GM18507 (cell line): ENCODE data around the gene MS4A15.

Experiments
- DNase-seq: peaks from one replicate; pipeline ENCODE4 v3.0.0; 2011; ENCODE audit warnings: low read depth; ENCODE audit not compliant: insufficient read length; ENCODE audit errors: extremely low spot score
- FAIRE-seq: peaks from 2 replicates; lab custom pipeline; 2011; peaks lifted over from hg19 to GRCh38; lab: Jason Lieb, UNC

Gene MS4A15

DNA sequence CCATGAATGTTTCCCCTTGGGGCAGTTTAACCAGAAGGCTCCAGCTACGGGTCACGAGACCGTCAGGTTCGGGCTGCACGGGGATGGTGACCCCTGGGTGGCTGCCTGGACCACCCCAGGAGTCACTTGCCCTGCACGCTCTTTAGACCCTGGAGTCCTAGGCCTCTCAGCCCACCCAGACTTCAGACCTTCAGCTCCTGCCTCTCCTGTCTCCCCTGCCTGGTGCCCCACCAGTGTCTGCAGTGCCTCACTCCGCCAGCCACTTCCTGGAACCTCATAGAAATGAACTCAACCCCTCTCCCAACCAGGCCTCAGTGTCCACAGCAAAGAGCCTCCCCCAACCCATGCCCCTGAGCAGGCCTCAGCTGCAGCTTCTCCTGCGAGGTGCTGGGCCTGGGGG lies 16.0 kb downstream of the MS4A15 start:
- FAIRE-seq (no peak), DNase-seq (no peak)

- FAIRE-seq = no peak
- DNase-seq = no peak
Measured at GRCh38 chr11:60774726-60775125, 18.1 kb downstream of the MS4A15 start.

DNA sequence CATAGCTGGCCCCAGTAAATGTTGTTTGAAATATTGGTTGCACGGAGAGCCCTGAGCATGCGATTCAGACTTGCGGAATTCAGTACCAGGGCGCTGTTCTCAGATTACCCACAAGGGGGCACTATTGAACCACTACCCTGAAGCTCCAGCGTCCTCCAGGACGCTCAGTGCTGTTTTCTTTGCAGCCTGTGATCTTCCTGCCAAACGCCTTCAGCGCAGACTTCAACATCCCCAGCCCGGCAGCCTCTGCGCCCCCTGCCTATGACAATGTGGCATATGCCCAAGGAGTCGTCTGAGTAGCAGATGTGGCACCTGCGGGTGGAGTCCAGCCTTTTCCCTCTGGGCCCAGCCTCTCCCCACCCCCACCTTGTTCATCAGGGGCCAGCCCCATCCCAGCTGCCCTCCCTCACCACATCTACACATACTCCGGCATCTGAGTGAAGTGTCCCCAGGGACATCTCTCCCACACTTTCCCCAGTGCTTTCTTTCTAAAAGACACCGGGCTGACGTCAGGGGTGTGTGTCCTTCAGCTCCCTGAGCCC lies 18.8 kb downstream of the MS4A15 start:
- DNase-seq (peak; percentile 61), FAIRE-seq (peak; percentile 95)

GRCh38 chr11:60776167-60776566 lies 19.5 kb downstream of the MS4A15 start:
- DNase-seq = no peak
- FAIRE-seq = no peak

- DNase-seq (no peak), FAIRE-seq (no peak)
Measured at GRCh38 chr11:60777106-60777505, 20.4 kb downstream of the MS4A15 start.

GRCh38 chr11:60777572-60777971 lies 20.9 kb downstream of the MS4A15 start:
- no peak for FAIRE-seq
- DNase-seq = no peak

GRCh38 chr11:60780065-60780464 lies 23.4 kb downstream of the MS4A15 start:
- DNase-seq = no peak
- no peak for FAIRE-seq

GRCh38 chr11:60780774-60781173 lies 24.1 kb downstream of the MS4A15 start:
- no peak for FAIRE-seq

GRCh38 chr11:60781286-60781980 lies 24.8 kb downstream of the MS4A15 start:
- DNase-seq (no peak), FAIRE-seq (peak; percentile 18)

More at GRCh38 chr11:60780774-60781173, 24.1 kb downstream of the MS4A15 start:
- DNase-seq = no peak

- FAIRE-seq (no peak), DNase-seq (no peak)
Measured at GRCh38 chr11:60781981-60782316, 25.3 kb downstream of the MS4A15 start.

- FAIRE-seq = no peak
- no peak for DNase-seq
Measured at GRCh38 chr11:60782393-60783140, 25.9 kb downstream of the MS4A15 start.

GRCh38 chr11:60783141-60783484 lies 26.4 kb downstream of the MS4A15 start:
- no peak for FAIRE-seq
- DNase-seq = no peak

GRCh38 chr11:60783911-60784310 lies 27.2 kb downstream of the MS4A15 start:
- no peak for FAIRE-seq
- DNase-seq = no peak

DNA sequence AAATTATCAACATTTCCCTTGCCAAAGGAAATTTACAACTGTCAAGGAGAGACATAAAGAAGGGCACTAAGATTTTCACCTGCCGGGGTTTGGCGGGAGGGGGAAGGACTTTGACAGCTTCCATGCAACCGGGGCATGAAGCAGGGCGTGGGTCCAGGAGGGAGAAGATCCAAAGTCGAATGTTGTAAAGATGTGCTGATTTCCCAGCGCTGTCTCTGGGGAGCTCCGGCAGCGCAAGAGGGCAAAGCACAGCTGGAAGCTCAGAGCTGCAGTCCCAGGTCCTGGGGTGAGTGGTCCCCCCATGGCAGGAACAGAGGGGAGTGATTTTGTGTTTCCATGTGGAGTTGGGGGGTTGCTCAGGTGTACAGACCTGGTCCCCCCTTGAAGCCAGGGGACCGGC lies 28.5 kb downstream of the MS4A15 start, which contains the start of gene MS4A10:
MS4A10 (plus strand) TSS at position 198 of the 400 bp plus-strand sequence. CDS start 5,003 bp downstream, outside the sequence.
- DNase-seq (no peak), FAIRE-seq (no peak)

- FAIRE-seq (no peak), DNase-seq (no peak)
Measured at GRCh38 chr11:60785806-60786361, 29.2 kb downstream of the MS4A15 start.

GRCh38 chr11:60786811-60787567 lies 30.3 kb downstream of the MS4A15 start:
- no peak for FAIRE-seq
- DNase-seq = no peak

DNA sequence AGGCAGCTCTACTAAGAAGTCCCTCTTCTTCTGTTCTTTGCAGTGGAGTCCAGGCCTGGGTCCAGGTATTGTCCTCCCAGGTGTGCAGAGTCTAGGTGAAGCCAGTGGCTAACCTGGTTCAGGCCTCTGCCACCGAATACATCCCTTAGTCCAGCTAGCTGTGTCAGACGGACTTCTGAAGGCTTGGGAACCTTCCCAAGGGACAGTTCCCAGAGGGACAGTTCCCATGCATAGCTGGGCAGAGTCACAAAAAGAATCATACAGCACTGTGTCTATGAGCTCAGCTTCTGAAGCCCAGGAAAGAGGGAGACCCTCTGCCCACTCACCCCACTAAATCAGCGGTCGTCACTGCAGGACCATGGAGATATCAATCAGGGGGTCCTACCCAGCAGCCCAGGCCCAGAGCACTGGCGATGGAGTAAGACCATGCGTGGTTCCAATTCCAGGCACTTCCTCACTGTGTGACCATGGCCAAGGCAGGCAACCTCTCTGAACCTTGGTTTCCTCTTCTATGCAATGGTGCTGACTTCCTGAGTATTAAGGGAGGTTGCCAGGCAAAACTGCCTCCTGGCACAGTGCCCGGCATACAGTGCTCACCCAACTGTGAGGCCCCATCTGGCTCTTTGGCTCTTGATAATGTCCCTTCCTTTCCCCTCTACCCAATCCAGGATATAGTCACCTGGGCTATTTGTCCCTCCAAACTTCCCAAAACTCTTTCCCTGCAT lies 31.9 kb downstream of the MS4A15 start:
- DNase-seq (no peak), FAIRE-seq (no peak)

DNA sequence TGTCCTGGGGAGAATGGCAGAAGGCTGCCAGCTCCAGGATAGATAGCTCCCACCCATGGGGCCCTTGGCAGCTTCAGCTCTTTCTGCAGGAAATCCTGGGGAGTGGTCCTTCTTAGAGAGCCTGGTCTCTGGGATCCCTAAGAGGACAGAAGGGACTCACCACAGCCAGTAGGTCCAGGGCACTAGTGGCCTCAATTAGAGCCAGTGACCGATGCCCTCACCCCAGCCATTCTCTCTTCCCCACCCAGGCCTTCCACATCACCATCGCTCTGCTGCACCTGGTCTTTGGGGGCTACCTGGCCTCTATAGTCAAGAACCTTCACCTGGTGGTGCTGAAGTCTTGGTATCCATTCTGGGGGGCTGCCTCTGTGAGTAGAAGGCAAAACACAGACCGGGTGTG lies 34.1 kb downstream of the MS4A15 start:
- FAIRE-seq (no peak), DNase-seq (no peak)

GRCh38 chr11:60791153-60791933 lies 34.7 kb downstream of the MS4A15 start:
- DNase-seq (no peak), FAIRE-seq (no peak)
